HG03196 (cell line): ENCODE data around the gene OGFOD3.
A peak's percentile ranks its signal among the peaks of the same experiment; 100 is the strongest.
"Not testable (repeated sequence)": the region's sequence is repeated elsewhere in the genome, so short reads cannot be mapped to it uniquely, and the experiment has no call there.

Source experiments
- ATAC-seq: cut with Tn5 transposase; IDR thresholded peaks from one replicate; pipeline ENCODE4 v1.9.1; 2021; ENCODE audit not compliant: unreplicated experiment

OGFOD3 gene

GRCh38 chr17:82418001-82418986 is at the start of gene OGFOD3, which contains the start of gene HEXD:
OGFOD3 (minus strand) TSS chr17:82418586; CDS start chr17:82418485, 101 bp downstream.
HEXD (plus strand) TSS chr17:82418347; CDS start chr17:82419800, 1,453 bp downstream.
- ATAC-seq: peak; percentile 88

- no peak for ATAC-seq
Observed at GRCh38 chr17:82465023-82465603, 46.7 kb upstream of the OGFOD3 start.

- ATAC-seq: no peak
Observed at GRCh38 chr17:82464567-82464929, 46.2 kb upstream of the OGFOD3 start.

- ATAC-seq: no peak
Observed at GRCh38 chr17:82463925-82464566, 45.7 kb upstream of the OGFOD3 start.

- no peak for ATAC-seq
Observed at GRCh38 chr17:82463391-82463790, 45.0 kb upstream of the OGFOD3 start.

- no peak for ATAC-seq
Observed at GRCh38 chr17:82461827-82462524, 43.6 kb upstream of the OGFOD3 start.

- not testable (repeated sequence) for ATAC-seq
Observed at GRCh38 chr17:82459936-82460335, 41.5 kb upstream of the OGFOD3 start.

GRCh38 chr17:82458885-82459424 is 40.6 kb upstream of the OGFOD3 start:
- peak; percentile 30 for ATAC-seq

GRCh38 chr17:82458179-82458884 is 39.9 kb upstream of the OGFOD3 start, which contains the start of gene NARF:
NARF (plus strand) TSS chr17:82458741; CDS start chr17:82458804, 63 bp downstream.
- peak; percentile 94 for ATAC-seq

- no peak for ATAC-seq
Observed at GRCh38 chr17:82457929-82458178, 39.5 kb upstream of the OGFOD3 start.

- ATAC-seq: no peak
Observed at GRCh38 chr17:82457073-82457928, 38.9 kb upstream of the OGFOD3 start.

- ATAC-seq: not testable (repeated sequence)
Observed at GRCh38 chr17:82453706-82454105, 35.3 kb upstream of the OGFOD3 start.

GRCh38 chr17:82453151-82453550 is 34.8 kb upstream of the OGFOD3 start:
- not testable (repeated sequence) for ATAC-seq

GRCh38 chr17:82452162-82452561 is 33.8 kb upstream of the OGFOD3 start:
- ATAC-seq: no peak

- ATAC-seq: peak; percentile 70
Observed at GRCh38 chr17:82450357-82451106, 32.1 kb upstream of the OGFOD3 start, which contains the start of gene CYBC1. CYBC1 (minus strand) TSS chr17:82450752; CDS start chr17:82449254, 1,498 bp downstream.

GRCh38 chr17:82449883-82450356 is 31.5 kb upstream of the OGFOD3 start:
- ATAC-seq: no peak

GRCh38 chr17:82449131-82449882 is 30.9 kb upstream of the OGFOD3 start:
- peak; percentile 59 for ATAC-seq

GRCh38 chr17:82447876-82448275 is 29.5 kb upstream of the OGFOD3 start:
- no peak for ATAC-seq
